GM19455 (cell line): Measurements from ENCODE around the gene SASH3.
"Not testable (repeated sequence)": the region's sequence is repeated elsewhere in the genome, so short reads cannot be mapped to it uniquely, and the experiment has no call there.

Source experiments
- ATAC-seq: cut with Tn5 transposase; IDR thresholded peaks from one replicate; pipeline ENCODE4 v1.9.1; 2021; ENCODE audit not compliant: unreplicated experiment

Gene SASH3

GRCh38 chrX:129779747-129780146 is at the start of gene SASH3:
TSS of gene SASH3 (plus strand) at chrX:129779949. CDS start at chrX:129780098, 149 bp downstream.
- ATAC-seq = peak; percentile 35

GRCh38 chrX:129731228-129731627 is 48.5 kb upstream of the SASH3 start:
- no peak for ATAC-seq

GRCh38 chrX:129732857-129733256 is 46.9 kb upstream of the SASH3 start:
- ATAC-seq = no peak

- ATAC-seq = no peak
These were observed 46.4 kb upstream of the SASH3 start for GRCh38 chrX:129733335-129733734.

GRCh38 chrX:129736491-129736890 is 43.3 kb upstream of the SASH3 start:
- ATAC-seq = no peak

- no peak for ATAC-seq
These were observed 41.8 kb upstream of the SASH3 start for GRCh38 chrX:129737916-129738315.

GRCh38 chrX:129738466-129739308 is 41.1 kb upstream of the SASH3 start, which contains the start of gene XPNPEP2:
TSS of gene XPNPEP2 (plus strand) at chrX:129738979. CDS start at chrX:129739214, 235 bp downstream.
- no peak for ATAC-seq

- no peak for ATAC-seq
These were observed 40.2 kb upstream of the SASH3 start for GRCh38 chrX:129739578-129739977.

GRCh38 chrX:129741880-129742758 is 37.6 kb upstream of the SASH3 start:
- ATAC-seq = no peak

- ATAC-seq = not testable (repeated sequence)
These were observed 37.0 kb upstream of the SASH3 start for GRCh38 chrX:129742759-129743152.

GRCh38 chrX:129743821-129744220 is 35.9 kb upstream of the SASH3 start:
- no peak for ATAC-seq

GRCh38 chrX:129744861-129745321 is 34.9 kb upstream of the SASH3 start:
- ATAC-seq = no peak

GRCh38 chrX:129746557-129747470 is 32.9 kb upstream of the SASH3 start:
- no peak for ATAC-seq

- ATAC-seq = no peak
These were observed 32.2 kb upstream of the SASH3 start for GRCh38 chrX:129747533-129747932.

- ATAC-seq = no peak
These were observed 31.4 kb upstream of the SASH3 start for GRCh38 chrX:129748305-129748704.

- no peak for ATAC-seq
These were observed 30.7 kb upstream of the SASH3 start for GRCh38 chrX:129749069-129749468.

GRCh38 chrX:129750971-129751370 is 28.8 kb upstream of the SASH3 start:
- no peak for ATAC-seq

- ATAC-seq = no peak
These were observed 25.4 kb upstream of the SASH3 start for GRCh38 chrX:129754056-129755024.
